ENCODE data around the gene ALG8. TPM values are rescaled to one million over a fixed set of nuclear protein-coding genes. Genes with fewer than 3 reads are reported as not detected.
A peak's percentile ranks its signal among the peaks of the same experiment; 100 is the strongest.

Gene ALG8
- 28.9 and 34.9 TPM in 2 replicates for total RNA-seq

GRCh38 chr11:78139422-78140391 is at the start of gene ALG8:
ALG8 (minus strand) TSS chr11:78139626; CDS start chr11:78139588, 38 bp downstream.

GRCh38 chr11:78188286-78189173 is 49.1 kb upstream of the ALG8 start, which contains the start of the genes KCTD21 and USP35:
KCTD21 (minus strand) TSS chr11:78188626; CDS start chr11:78174554, 14,072 bp downstream.
USP35 (plus strand) TSS chr11:78188919; CDS start chr11:78196246, 7,327 bp downstream.

GRCh38 chr11:78079232-78080083 is 60.0 kb downstream of the ALG8 start, which contains the start of gene NDUFC2:
NDUFC2 (minus strand) TSS chr11:78079862; CDS start chr11:78079744, 118 bp downstream.

GRCh38 chr11:78063440-78064181 is 75.8 kb downstream of the ALG8 start, which contains the start of gene THRSP:
THRSP (plus strand) TSS chr11:78063861; CDS start chr11:78063882, 21 bp downstream.

Small RNA genes lying within 50 kb of the gene (small RNA-seq; reads per million reads assigned to genes)
- 1.6 reads per million, percentile 38 among the genes with 10 or more reads in this experiment for gene RNU6-126P

Other genes starting within 250 kb of the ALG8 start
- gene INTS4, start 145.0 kb downstream of the ALG8 start, total RNA-seq = 35.0 and 47.5 TPM in 2 replicates
- gene KCTD14, start 116.3 kb downstream of the ALG8 start, total RNA-seq = 4.4 and 6.0 TPM in 2 replicates
- not detected in 2 replicates for gene THRSP, start 75.8 kb downstream of the ALG8 start, total RNA-seq
- gene NDUFC2, start 59.8 kb downstream of the ALG8 start, total RNA-seq = 55.8 and 71.2 TPM in 2 replicates
- 11.8 and 14.8 TPM in 2 replicates for gene KCTD21, start 49.0 kb upstream of the ALG8 start, total RNA-seq
- 16.0 and 16.9 TPM in 2 replicates for gene USP35, start 49.3 kb upstream of the ALG8 start, total RNA-seq